SK-N-SH (cell line): ENCODE results near the gene RUVBL2. TPM values are rescaled to one million over a fixed set of nuclear protein-coding genes. Genes with fewer than 3 reads are reported as not detected.

Experiments
- CTCF ChIA-PET: fragments of 300-600, 350-600 bp; formaldehyde crosslinking; extraction: SDS; loops from one replicate; lab custom pipeline; 2021; lab: Yijun Ruan, JAX
- POLR2A ChIA-PET: fragments of 350-600 bp; sonication (Branson Sonifier 250); formaldehyde crosslinking; extraction: SDS; loops from one replicate; lab custom pipeline; 2020; ENCODE audit warnings: antibody characterized with exemption, inconsistent platforms; lab: Yijun Ruan, JAX
- DNase-seq: peaks from one replicate; pipeline ENCODE4 v3.0.0; 2012
- H2AFZ ChIP-seq: fragments of 200-600 bp; sonication (generic); 2 replicates; pipeline ENCODE4 v1.8.1; 2016; ENCODE audit warnings: antibody characterized with exemption, mild to moderate bottlenecking, low read depth
- H3F3A ChIP-seq: fragments of 200-600 bp; sonication (generic); replicated peaks from 2 replicates; pipeline ENCODE3; 2016; ENCODE audit warnings: antibody characterized with exemption, mild to moderate bottlenecking; ENCODE audit not compliant: insufficient read depth
- H3K27ac ChIP-seq, 2 experiments: fragments of 200-500 bp in 1 of 2; fragments of 200-600 bp in 1 of 2; sonication (Bioruptor generic) in 1 of 2; sonication (generic), shearing (Covaris generic) in 1 of 2; 2 replicates each; pipeline versions ENCODE4 v1.5.1 to v1.6.1; 2014 to 2016; ENCODE audit warnings: low read depth in 2 of 2, inconsistent platforms in 1 of 2, low read length in 1 of 2, mild to moderate bottlenecking in 1 of 2, mixed read lengths in 1 of 2
- H3K27me3 ChIP-seq: fragments of 200-600 bp; sonication (generic), shearing (Covaris generic); 2 replicates; pipeline ENCODE4 v1.6.1; 2016; ENCODE audit warnings: mixed run types; ENCODE audit not compliant: insufficient read depth
- H3K36me3 ChIP-seq, 2 experiments: fragments of 200-500 bp in 1 of 2; fragments of 200-600 bp in 1 of 2; sonication (Bioruptor generic) in 1 of 2; sonication (generic) in 1 of 2; replicated peaks in 1 of 2; 2 replicates each; pipeline versions ENCODE3 to v1.5.1; 2014 to 2016; ENCODE audit warnings: low read length in 1 of 2, mild to moderate bottlenecking in 1 of 2; ENCODE audit not compliant: insufficient read depth in 2 of 2, control insufficient read depth in 1 of 2
- H3K4me1 ChIP-seq, 2 experiments: fragments of 200-500 bp in 1 of 2; fragments of 200-600 bp in 1 of 2; sonication (Bioruptor generic) in 1 of 2; sonication (generic), shearing (Covaris generic) in 1 of 2; 2 replicates each; pipeline versions ENCODE4 v1.5.1 to v1.6.1; 2014 to 2016; ENCODE audit warnings: low read depth in 1 of 2, low read length in 1 of 2, mixed run types in 1 of 2; ENCODE audit not compliant: insufficient read depth in 2 of 2, control insufficient read depth in 1 of 2
- H3K4me2 ChIP-seq: fragments of 200-600 bp; sonication (generic), shearing (Covaris generic); 2 replicates; pipeline ENCODE4 v1.6.1; 2017; ENCODE audit warnings: mixed run types
- H3K4me3 ChIP-seq, 2 experiments: fragments of 200-500 bp in 1 of 2; fragments of 200-600 bp in 1 of 2; sonication (Bioruptor generic) in 1 of 2; sonication (generic), shearing (Covaris generic) in 1 of 2; 2 replicates each; pipeline versions ENCODE4 v1.5.1 to v1.8.1; 2014 to 2016; ENCODE audit warnings: low read depth in 2 of 2, inconsistent platforms in 1 of 2, low read length in 1 of 2, mild to moderate bottlenecking in 1 of 2, mixed read lengths in 1 of 2, moderate library complexity in 1 of 2
- H3K79me2 ChIP-seq: fragments of 200-600 bp; sonication (generic); 2 replicates; pipeline ENCODE4 v1.8.1; 2017; ENCODE audit warnings: mild to moderate bottlenecking; ENCODE audit not compliant: insufficient read depth
- H3K9ac ChIP-seq: fragments of 200-600 bp; sonication (generic); 2 replicates; pipeline ENCODE4 v1.6.1; 2017; ENCODE audit warnings: mixed run types
- H3K9me2 ChIP-seq: fragments of 200-600 bp; sonication (generic); 2 replicates; pipeline ENCODE4 v1.6.1; 2017; ENCODE audit warnings: mixed run types
- H3K9me3 ChIP-seq: fragments of 200-600 bp; sonication (generic); 2 replicates; pipeline ENCODE4 v1.6.1; 2017; ENCODE audit warnings: mixed run types, mild to moderate bottlenecking, moderate library complexity
- H4K20me1 ChIP-seq: fragments of 200-600 bp; sonication (generic); 2 replicates; pipeline ENCODE4 v1.6.1; 2017; ENCODE audit warnings: mild to moderate bottlenecking, mixed run types; ENCODE audit not compliant: insufficient read depth
- GATA2 ChIP-seq: sonication (generic); formaldehyde crosslinking; IDR thresholded peaks from 2 replicates; pipeline ENCODE4 v1.5.0; 2020; ENCODE audit warnings: mild to moderate bottlenecking, missing genetic modification reagents
- MAX ChIP-seq: IDR thresholded peaks from 2 replicates; pipeline ENCODE4 v1.4.0; 2012; ENCODE audit warnings: low read depth
- MXI1 ChIP-seq: IDR thresholded peaks from 2 replicates; pipeline ENCODE4 v1.6.1; 2012; ENCODE audit warnings: mild to moderate bottlenecking, low read depth, low read length, improper control_type of control experiment
- NRF1 ChIP-seq: IDR thresholded peaks from 2 replicates; pipeline ENCODE4 v1.6.1; 2012; ENCODE audit warnings: low read depth, mild to moderate bottlenecking, low read length
- PBX3 ChIP-seq: IDR thresholded peaks from 2 replicates; pipeline ENCODE4; 2012
- POLR2AphosphoS5 ChIP-seq: IDR thresholded peaks from 2 replicates; pipeline ENCODE4 v1.6.1; 2012; ENCODE audit warnings: low read depth, low read length
- RFX5 ChIP-seq: IDR thresholded peaks from 2 replicates; pipeline ENCODE4 v1.6.1; 2012; ENCODE audit warnings: mild to moderate bottlenecking, improper control_type of control experiment, low read length
- RXRA ChIP-seq: IDR thresholded peaks from 2 replicates; pipeline ENCODE4 v1.4.0; 2012; ENCODE audit warnings: low read depth, mild to moderate bottlenecking, borderline replicate concordance
- TAF1 ChIP-seq: IDR thresholded peaks from 2 replicates; pipeline ENCODE4 v1.6.1; 2012; ENCODE audit warnings: low read depth, mild to moderate bottlenecking, low read length, moderate library complexity, borderline replicate concordance
- ZBTB33 ChIP-seq: IDR thresholded peaks from 2 replicates; pipeline ENCODE4 v1.4.0; 2012; ENCODE audit warnings: low read depth, borderline replicate concordance
- WGBS: methylation state at CpG from one replicate; pipeline ENCODE4 v1.1.6; 2017; ENCODE audit warnings: low lambda C conversion rate; 5-methylcytosine and 5-hydroxymethylcytosine counted together
- polyA plus RNA-seq, 3 experiments: library from polyadenylated mRNA; depleted of rRNA; stranded (reverse); fragments of >200 nt; gene quantifications; 2 replicates each; pipeline ENCODE4 v1.2.3, GENCODE V29; 2012

The RUVBL2 gene
- polyA plus RNA-seq, 1 of the 3 experiments (the other 2 are of a cell fraction) = 459 TPM

- TF ChIP-seq PBX3 (no peak), POLR2AphosphoS5 (peak; percentile 47; the same call in 1 of the 2 replicates), ZBTB33 (no peak), NRF1 (peak; percentile 48), GATA2 (CRISPR knock-in tag) (no peak), TAF1 (peak; percentile 56; the same call in 1 of the 2 replicates)
- Histone ChIP-seq H3K27ac (peak overlapping the region; percentile 58 to 82; a peak in 3 of 4 replicates), H3K79me2 (peaks cover 73% of the 10 kb centered on the region), H3K9me3 (no peaks in the 10 kb centered on the region), H3K4me1 (peaks cover 0 to 17% of the 10 kb centered on the region in 2 experiments; a peak in 1 of 4 replicates), H3K27me3 (no peaks in the 10 kb centered on the region), H2AFZ (peak overlapping the region; percentile 69; the same call in 1 of the 2 replicates), H3K9ac (peak overlapping the region; percentile 96), H3K9me2 (no peaks in the 10 kb centered on the region), H3K4me3 (peak overlapping the region; percentile 74 to 99), H4K20me1 (no peaks in the 10 kb centered on the region), H3K36me3 (peaks cover 0 to 21% of the 10 kb centered on the region in 2 experiments), H3F3A (peaks cover 8% of the 10 kb centered on the region), H3K4me2 (peak overlapping the region; percentile 100)
- DNase-seq = peak; percentile 59
- 38% methylated on average over 6 of the region's 8 CpGs for WGBS
- ChIA-PET CTCF (interaction anchor here (0.9 to 6.2 kb wide), 9 partner anchors 8 to 204 kb away, joined by 3 to 54 read pairs (median 12); partner anchors contain the start of gene FTL), POLR2A (interaction anchor here (0.6 kb wide), 1 partner anchor 253 kb away, joined by 3 read pairs; no protein-coding TSS in a partner anchor)
Measured at GRCh38 chr19:48991873-48992580, 1.7 kb upstream of the RUVBL2 start.

GRCh38 chr19:48992581-48993174 is 1.0 kb upstream of the RUVBL2 start:
- under 1% methylated on average over 17 of the region's 20 CpGs for WGBS
- CTCF ChIA-PET = interaction anchor here (0.9 to 6.2 kb wide), 18 partner anchors 10 to 213 kb away, joined by 3 to 54 read pairs (median 10); partner anchors contain the start of gene FTL

More at GRCh38 chr19:48992581-48993174, 1.0 kb upstream of the RUVBL2 start:
- peak overlapping the region; percentile 74 to 99 for H3K4me3 ChIP-seq
- DNase-seq = peak; percentile 51
- TF ChIP-seq RXRA (no peak), MXI1 (no peak; the same call in 1 of the 2 replicates), PBX3 (no peak), RFX5 (no peak), MAX (peak; percentile 10; the same call in 1 of the 2 replicates)
- H3K79me2 ChIP-seq = peaks cover 80% of the 10 kb centered on the region
- H2AFZ ChIP-seq = peak overlapping the region; percentile 69
- peaks cover 0 to 15% of the 10 kb centered on the region in 2 experiments for H3K36me3 ChIP-seq
- H4K20me1 ChIP-seq = no peaks in the 10 kb centered on the region
- H3K9ac ChIP-seq = peak overlapping the region; percentile 96
- POLR2A ChIA-PET = interaction anchor here (0.9 to 1.1 kb wide), 2 partner anchors 9 to 27 kb away, joined by 3 to 5 read pairs; no protein-coding TSS in a partner anchor
- H3K4me2 ChIP-seq = peak overlapping the region; percentile 100
- H3K27ac ChIP-seq = peak overlapping the region; percentile 58 to 82
- H3K4me1 ChIP-seq = peaks cover 0 to 17% of the 10 kb centered on the region in 2 experiments; a peak in 1 of 4 replicates
- H3K27me3 ChIP-seq = no peaks in the 10 kb centered on the region
- H3K9me3 ChIP-seq = no peaks in the 10 kb centered on the region
- peaks cover 8% of the 10 kb centered on the region for H3F3A ChIP-seq
- no peaks in the 10 kb centered on the region for H3K9me2 ChIP-seq
